EL (cell line): ENCODE results near the gene CRB2.

ENCODE experiments used
- DNase-seq: peaks from one replicate; pipeline ENCODE4 v3.0.0-alpha.2; 2016

CRB2 gene

DNA sequence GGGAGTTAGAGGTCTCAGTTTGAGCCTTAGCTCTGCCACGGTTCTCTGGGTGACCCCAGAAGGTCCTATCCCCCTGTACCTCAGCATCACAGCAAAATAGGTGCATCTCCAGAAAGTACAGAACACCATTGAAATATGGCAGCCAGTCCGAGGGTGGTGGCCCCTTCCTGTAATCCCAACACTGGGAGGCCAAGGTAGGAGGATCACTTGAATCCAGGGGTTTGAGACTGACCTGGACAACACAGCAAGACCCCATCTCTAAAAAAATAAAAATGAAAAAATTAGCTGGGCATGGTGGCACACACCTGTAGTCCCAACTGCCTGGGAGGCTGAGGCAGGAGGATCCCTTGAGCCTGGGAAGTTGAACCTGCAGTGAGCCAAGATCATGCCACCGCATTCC lies 7.0 kb upstream of the CRB2 start:
- DNase-seq, result no peak

DNA sequence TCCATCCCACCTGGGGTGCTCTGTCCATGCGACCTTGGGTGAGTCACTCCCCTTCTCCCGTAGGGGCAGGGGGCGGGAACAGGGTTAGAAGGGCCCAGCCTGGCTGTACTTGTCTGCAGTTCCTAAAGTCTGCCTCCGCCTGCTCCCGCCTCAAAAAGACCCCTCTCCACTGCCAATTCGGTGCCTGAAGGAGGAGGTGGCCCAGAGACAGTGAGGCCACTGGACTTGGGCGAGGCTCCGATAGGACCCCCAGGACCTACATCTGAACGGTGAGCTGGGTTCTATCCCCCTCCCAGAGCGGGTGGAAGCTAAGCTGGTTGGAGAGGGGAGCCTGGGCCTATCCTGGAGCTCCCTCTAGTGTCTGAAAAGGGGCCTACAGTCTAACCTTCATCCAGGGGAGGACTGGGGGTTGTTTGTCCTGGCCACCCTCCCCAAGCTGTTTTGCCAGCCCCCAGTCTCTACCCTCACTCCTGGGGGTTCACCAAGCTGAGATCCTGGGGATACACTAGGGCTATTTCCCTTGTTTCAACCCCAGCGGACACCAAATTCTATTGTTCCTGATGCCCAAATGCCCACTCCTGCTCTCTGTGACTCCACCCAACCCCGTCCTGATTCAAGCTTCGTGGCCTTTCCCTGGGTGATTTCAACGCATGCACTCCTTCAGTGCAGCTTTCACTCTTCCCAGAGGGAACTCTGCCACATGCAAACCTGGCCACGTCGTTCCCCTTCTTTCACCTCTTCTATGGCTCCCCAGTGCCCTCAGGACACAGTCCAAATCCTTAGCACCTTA lies 6.1 kb upstream of the CRB2 start:
- peak; percentile 58 for DNase-seq

DNA sequence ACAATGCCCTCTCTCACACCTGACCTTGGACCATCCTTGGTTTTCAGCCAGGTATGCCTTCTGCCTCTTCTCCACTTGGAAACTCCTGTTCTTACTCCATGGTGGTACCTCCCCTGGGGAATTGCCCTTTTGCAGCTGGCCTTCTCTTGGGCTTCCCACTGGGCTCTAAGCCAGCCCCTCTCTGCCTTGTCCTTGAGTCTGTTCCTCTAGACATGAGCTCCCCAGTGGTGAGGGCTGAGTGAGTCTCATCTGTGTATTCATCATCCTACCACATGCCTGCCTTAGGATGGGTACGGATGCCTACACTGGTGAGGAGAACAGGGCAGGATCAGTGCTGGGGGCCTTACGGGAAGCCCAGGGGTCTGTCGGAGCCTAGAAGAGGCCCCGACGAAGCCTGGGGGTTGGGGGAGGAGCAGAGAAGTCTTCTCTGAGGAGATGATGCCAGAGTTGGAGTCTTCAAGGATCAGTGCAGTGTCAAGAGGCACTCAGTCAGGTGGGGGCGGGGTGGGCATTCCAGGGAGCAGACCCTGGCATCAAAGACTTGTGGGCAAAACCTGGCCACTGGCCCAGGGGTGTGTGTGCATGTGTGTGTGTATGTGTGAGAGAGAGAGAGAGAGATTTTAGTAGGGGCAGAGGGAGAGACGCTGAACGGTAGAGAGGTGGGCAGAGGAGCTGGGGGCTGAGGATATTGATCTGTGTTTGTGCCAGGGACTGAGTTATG lies 5.2 kb upstream of the CRB2 start:
- no peak for DNase-seq

GRCh38 chr9:123353041-123353440 lies 3.0 kb upstream of the CRB2 start:
- no peak for DNase-seq

GRCh38 chr9:123353984-123354591 lies 1.9 kb upstream of the CRB2 start:
- DNase-seq, result peak; percentile 56

GRCh38 chr9:123354806-123355508 lies 1.0 kb upstream of the CRB2 start:
- DNase-seq, result no peak

- no peak for DNase-seq
These were observed 1.1 kb downstream of the CRB2 start for GRCh38 chr9:123356851-123357742.

- no peak for DNase-seq
These were observed 1.7 kb downstream of the CRB2 start for GRCh38 chr9:123357743-123358059.

GRCh38 chr9:123358181-123358905 lies 2.3 kb downstream of the CRB2 start:
- DNase-seq, result no peak

- no peak for DNase-seq
These were observed 3.1 kb downstream of the CRB2 start for GRCh38 chr9:123359106-123359505.

DNA sequence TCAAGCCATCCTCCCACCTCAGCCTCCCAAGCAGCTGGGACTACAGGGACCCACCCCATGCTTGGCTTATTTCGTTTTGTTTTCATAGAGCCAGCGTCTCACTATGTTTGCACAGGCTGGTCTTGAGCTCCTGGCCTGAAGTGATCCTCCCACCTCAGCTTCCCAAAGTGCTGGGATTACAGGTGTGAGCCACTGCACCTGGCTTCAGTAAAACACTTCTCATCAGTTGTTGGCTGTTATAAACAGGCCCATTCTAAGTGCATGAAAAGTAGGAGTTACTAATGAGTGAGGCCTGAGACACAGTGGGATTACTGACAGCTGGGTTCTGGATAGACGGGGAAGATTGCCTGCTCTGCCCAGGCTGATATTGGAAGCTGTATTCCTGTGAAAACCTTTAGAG lies 3.5 kb downstream of the CRB2 start:
- no peak for DNase-seq

DNA sequence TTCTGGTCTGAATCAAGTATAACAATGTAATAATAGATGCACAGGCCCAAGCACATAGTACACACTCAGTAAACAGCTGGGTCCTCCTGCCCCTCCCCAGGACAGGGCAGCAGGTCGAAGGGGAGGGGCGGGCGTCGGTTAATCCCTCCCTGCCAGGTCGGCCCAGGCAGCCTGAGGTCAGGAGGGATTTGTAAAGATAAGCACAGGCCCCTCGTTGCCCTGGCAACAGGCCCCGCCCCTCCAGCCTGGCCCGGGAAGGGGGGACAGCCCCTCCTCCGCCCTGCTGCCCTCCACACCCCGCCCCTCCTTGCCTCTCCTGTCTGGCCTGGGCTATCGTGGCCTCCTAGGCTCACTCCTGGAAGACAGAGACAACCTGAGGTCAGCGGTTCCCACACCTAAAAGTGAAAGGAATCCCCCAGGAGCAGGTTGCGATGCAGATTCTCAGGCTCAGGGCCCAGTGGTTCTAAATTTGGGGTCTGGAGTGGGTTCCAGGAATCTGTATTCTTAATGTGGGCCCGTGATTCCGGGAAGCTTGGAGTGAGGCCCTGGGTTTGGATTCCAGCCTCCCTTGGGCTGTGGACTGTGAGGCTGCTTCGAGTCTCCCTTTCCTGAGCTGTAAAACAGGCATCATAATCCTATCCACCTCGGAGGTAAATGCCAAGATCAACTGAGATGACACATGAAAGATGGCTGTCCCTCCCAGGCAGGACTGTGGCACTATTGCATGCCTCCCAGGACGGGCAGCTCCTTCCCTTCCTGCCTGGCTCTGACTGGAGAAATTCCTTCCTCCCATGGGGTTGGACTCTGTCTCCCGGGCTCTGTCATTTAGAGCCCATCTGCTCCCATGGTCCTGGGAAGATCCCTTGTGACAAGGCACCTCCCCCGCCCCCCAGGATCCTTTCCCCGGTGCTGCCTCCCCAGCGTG lies 4.4 kb downstream of the CRB2 start:
- no peak for DNase-seq

DNA sequence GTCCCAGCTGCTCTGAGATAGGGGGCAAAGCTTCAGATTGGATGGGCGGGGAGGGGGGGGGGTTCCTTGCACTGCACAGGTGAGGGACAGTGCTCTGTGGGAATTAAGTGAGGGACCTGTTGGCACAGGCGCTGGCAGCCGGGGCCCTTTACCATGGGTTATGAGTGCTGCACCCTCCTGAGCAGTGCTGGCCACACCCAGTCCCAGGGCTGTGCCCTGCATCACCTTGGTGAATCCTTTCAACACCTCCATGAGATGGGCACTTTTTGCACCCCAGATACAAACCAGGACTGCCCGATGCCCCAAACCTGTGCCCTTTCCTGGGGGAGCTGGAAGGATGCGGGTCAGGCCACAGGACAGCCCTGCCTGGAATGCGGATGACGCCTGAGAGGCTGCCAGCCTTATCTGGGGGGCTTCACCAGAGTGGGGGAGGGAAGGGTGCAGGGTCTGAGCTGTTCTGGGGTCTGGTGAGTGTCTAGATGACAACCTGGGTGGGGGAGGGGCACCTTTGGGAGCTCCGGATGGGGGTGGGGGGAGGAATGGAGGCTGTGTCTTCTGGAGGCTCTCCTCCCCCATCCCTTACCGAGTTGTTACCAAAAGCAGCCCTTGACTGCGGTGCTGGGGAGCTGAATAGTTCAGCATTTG lies 5.2 kb downstream of the CRB2 start:
- DNase-seq, result no peak

GRCh38 chr9:123361731-123362510 lies 5.9 kb downstream of the CRB2 start:
- DNase-seq, result no peak

- DNase-seq, result no peak
These were observed 6.9 kb downstream of the CRB2 start for GRCh38 chr9:123362856-123363255.

DNA sequence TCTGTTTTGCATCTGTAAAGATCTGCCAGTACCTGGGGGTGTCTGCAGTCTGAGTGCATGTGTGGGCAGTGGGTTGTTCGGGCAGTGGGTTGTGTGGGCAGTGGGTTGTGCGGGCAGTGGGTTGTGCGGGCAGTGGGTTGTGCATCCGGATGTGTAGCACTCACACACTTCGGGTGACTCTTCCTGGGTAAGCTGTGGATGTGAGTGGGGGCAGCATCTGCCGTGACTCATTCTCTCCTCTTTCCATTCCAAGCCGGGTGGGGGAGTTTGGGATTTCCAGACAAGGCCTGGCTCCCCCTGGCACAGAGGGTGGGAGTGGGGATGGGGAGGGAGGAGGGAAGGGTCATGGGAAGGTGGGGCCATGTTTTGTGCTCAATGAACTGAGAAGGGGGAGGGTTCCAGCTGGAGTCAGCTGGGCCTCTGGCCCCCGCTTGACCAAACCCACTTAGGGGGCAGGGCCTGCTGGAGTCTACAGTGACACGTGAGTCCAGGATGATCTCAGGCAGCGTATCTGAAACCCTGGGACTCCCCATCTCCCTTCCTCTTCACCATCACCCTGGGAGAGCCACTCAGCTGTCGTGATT lies 8.3 kb downstream of the CRB2 start:
- DNase-seq, result peak; percentile 26

DNA sequence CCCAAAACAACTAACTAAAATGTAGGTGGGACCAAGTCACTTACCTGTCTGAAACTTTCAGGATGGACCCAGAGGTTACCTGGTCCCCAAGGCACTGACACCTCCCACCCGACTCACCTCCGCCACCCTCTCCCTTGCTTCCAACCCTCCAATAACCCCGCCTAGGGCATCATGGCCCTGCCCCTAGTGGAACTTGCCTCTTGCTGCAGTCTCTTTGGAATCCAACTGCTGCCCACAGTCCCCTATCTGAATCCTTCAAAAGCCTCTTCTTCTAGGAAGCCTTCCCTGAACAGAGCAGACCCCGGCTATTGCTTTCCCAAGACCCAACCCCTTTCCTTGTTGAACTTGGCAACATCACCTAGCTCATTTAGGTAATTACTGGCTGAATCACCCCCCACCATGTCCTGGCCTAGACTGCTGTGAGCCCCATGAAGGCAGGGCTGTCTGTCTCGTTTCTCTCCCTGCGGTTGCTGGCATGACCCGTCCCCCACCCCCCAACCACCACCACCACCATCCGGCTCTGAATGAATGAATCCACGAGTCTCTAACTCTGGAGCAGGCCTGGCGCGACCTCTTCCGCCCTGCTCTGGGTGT lies 9.4 kb downstream of the CRB2 start:
- no peak for DNase-seq

DNA sequence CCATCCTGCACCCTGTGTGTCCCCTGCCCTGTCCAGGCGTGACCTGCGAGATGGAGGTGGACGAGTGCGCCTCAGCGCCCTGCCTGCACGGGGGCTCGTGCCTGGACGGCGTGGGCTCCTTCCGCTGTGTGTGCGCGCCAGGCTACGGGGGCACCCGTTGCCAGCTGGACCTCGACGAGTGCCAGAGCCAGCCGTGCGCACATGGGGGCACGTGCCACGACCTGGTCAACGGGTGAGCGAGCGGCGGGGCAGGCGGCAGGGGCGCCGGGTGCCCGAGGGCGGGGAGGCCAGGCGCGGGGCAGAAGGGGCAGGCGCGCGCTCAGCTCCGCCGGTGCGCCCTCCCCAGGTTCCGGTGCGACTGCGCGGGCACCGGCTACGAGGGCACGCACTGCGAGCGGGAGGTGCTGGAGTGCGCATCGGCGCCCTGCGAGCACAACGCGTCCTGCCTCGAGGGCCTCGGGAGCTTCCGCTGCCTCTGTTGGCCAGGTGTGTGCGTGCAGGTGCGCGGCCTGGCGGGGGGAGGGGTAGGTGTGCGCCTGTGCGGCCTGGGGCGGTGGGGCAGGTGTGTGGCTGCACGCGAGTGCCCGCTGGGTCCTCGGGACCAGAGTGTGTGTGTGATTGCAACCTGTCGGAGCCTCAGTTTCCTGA lies 10.0 kb downstream of the CRB2 start:
- no peak for DNase-seq
